Measurements from ENCODE around the gene MORN1.

Gene MORN1

DNA sequence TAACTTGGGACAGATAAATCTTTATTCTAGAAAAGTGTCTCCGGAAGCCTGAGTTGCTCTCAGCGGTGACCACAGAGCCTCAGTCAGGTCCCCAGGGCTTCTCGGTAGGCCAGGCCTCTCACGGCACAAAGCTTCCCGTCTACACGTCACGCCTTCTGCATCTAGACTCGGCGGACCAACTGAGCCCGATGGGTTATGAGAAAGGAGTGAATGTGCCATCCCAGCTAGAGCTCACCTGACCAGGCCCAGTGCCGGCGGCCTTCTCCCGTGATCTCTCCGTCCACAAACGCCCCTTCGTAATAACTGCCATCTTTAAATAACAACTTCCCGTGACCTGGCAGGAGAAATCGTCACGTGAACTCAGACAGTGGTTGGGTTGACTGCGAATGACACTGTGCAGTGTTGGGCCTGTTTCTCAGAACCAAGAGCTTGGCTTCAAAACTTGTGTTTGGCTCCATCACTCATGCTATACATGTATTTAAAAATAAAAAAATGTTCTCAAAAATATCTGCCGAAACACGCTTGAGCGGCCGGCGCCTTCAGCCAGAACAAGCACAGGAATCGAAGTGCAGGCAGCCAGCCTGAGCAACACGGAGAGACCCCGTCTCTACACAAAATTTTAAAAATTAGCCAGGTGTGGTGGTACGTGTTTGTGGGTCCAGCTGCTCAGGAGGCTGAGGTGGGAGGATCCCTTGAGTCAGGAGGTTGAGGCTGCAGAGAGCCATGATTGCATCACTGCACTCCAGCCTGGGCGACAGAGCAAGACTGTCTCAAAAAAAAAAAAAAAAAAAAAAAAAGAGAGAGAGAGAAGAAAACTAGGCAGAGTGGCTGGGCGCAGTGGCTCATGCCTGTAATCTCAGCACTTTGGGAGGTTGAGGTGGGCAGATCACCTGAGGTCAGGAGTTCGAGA is 3.1 kb downstream of the MORN1 start:
- H3K4me3 ChIP-seq (ENCODE audit: low read length), result no peak overlapping the region
- DNase-seq (ENCODE audit: low read depth), result no peak
- TF ChIP-seq, protein P1, sequence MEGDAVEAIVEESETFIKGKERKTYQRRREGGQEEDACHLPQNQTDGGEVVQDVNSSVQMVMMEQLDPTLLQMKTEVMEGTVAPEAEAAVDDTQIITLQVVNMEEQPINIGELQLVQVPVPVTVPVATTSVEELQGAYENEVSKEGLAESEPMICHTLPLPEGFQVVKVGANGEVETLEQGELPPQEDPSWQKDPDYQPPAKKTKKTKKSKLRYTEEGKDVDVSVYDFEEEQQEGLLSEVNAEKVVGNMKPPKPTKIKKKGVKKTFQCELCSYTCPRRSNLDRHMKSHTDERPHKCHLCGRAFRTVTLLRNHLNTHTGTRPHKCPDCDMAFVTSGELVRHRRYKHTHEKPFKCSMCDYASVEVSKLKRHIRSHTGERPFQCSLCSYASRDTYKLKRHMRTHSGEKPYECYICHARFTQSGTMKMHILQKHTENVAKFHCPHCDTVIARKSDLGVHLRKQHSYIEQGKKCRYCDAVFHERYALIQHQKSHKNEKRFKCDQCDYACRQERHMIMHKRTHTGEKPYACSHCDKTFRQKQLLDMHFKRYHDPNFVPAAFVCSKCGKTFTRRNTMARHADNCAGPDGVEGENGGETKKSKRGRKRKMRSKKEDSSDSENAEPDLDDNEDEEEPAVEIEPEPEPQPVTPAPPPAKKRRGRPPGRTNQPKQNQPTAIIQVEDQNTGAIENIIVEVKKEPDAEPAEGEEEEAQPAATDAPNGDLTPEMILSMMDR (conservative IDR thresholded peaks at IDR 0.05; ENCODE audit: low read depth, low read length), result no peak

GRCh38 chr1:2386636-2387611 is 4.4 kb downstream of the MORN1 start:
- no peak overlapping the region for H3K4me3 ChIP-seq (ENCODE audit: low read length)
- no peak for DNase-seq (ENCODE audit: low read depth)
- TF ChIP-seq, protein P1 (conservative IDR thresholded peaks at IDR 0.05; ENCODE audit: low read depth, low read length), result no peak

DNA sequence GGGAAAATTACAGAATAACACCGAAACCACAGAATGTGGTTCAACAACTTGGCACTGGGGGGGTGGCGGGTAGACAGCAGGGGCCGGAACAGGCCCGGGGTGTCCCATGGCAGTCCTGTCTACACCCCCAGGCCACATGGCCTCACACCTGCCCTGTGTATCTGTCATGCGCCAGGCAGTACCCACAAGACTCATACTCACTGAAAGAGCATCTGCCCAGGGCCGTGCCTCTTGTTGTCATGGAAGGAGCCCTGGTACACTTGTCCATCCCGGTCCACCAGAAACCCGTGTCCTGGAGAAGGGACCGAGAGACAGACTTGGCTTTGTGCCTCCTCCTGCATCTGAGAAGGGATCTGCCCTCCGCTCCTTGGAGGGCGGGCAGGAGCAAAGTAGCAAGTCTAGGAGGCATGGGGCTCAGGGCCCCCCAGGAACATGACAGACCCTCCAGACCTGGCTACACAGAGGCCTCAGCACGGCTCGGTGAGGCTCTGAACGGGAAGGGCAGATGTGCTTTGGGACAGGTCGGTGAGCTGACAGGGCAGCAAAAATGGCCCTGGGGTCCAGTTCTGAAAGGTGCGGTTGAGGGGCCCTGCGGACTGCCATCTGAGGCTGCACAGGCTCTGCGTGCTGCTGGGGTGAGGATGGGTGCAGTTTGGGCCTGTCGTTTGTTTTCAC is 5.6 kb downstream of the MORN1 start:
- no peak overlapping the region for H3K4me3 ChIP-seq (ENCODE audit: low read length)
- TF ChIP-seq, protein P1 (conservative IDR thresholded peaks at IDR 0.05; ENCODE audit: low read depth, low read length), result no peak
- DNase-seq (ENCODE audit: low read depth), result no peak

- H3K4me3 ChIP-seq (ENCODE audit: low read length), result no peak overlapping the region
- no peak for DNase-seq (ENCODE audit: low read depth)
- TF ChIP-seq, protein P1 (conservative IDR thresholded peaks at IDR 0.05; ENCODE audit: low read depth, low read length), result no peak
These were observed 6.3 kb downstream of the MORN1 start for GRCh38 chr1:2384941-2385481.

DNA sequence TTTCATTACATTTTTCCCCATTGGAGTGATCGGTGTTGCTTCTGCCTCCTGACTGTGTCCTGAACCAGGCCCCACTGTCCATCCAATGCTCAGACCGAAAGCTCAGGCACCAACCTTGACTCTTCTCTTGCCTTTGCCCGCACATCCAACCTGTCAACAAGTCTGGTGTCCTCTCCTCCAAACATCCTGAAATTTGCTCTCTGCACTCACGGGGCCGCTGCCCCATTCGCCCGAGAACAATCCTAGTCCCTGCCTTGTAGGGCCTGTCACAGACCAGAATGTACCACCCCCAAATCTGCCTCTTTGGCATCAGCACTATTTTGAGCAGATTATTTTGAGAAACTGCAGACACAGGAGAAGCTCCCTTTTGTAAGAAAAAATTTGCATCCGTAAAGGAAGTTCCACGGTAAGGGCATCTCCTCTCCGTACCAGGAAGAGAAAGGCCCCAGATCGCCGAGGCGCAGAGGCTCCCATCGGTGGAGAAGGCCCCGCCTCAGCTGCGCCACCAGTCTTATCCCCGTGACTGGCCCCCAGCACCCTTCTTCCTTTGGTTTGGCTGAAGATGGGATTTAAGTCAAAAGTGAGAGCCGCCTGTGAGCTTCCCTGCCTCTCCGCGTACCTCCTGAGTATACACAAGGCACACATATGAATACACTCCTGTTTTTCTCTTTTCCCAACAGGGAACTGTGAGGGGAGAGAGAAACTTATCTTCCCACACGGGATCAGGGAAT is 7.1 kb downstream of the MORN1 start:
- TF ChIP-seq, protein P1 (conservative IDR thresholded peaks at IDR 0.05; ENCODE audit: low read depth, low read length), result no peak
- DNase-seq (ENCODE audit: low read depth), result no peak
- H3K4me3 ChIP-seq (ENCODE audit: low read length), result no peak overlapping the region

DNA sequence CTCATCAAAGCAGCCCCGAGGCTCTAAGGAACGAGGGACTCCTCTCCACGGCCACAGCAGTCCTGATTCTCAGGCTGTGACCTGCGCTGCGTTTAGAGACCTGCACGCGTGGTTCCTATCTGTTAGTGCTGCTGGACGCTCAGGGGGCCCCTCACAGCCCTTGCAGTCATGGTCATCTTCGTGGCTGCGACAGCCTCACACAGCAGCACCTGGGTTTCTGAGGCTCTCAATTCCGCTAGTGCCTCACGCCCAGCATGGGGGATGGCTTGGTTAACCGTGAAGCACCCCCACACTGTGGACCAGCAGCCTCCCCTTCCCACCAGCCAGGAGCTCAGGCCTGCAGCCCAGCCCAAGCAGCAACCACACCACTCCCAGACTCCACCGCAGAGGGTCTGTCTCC is 7.8 kb downstream of the MORN1 start:
- no peak overlapping the region for H3K4me3 ChIP-seq (ENCODE audit: low read length)
- DNase-seq (ENCODE audit: low read depth), result no peak
- TF ChIP-seq, protein P1 (conservative IDR thresholded peaks at IDR 0.05; ENCODE audit: low read depth, low read length), result no peak
